IMR-90 (cell line): ENCODE data around the gene TGM2. TPM values are rescaled to one million over a fixed set of nuclear protein-coding genes. Genes with fewer than 3 reads are reported as not detected.

Experiments
- CEBPB ChIP-seq: IDR thresholded peaks from 2 replicates; pipeline ENCODE4 v1.6.1; 2012; ENCODE audit warnings: low read depth, low read length, improper control_type of control experiment
- MAFK ChIP-seq: IDR thresholded peaks from 2 replicates; pipeline ENCODE4 v1.6.1; 2012; ENCODE audit warnings: low read depth, low read length, improper control_type of control experiment
- MAZ ChIP-seq: IDR thresholded peaks from 2 replicates; pipeline ENCODE4 v1.6.1; 2012; ENCODE audit warnings: low read depth, mild to moderate bottlenecking, low read length, improper control_type of control experiment, moderate library complexity, borderline replicate concordance
- RAD21 ChIP-seq: IDR thresholded peaks from 2 replicates; pipeline ENCODE4 v1.6.1; 2012; ENCODE audit warnings: low read length, improper control_type of control experiment
- polyA plus RNA-seq, 3 experiments: library from polyadenylated mRNA; depleted of rRNA; stranded (reverse); fragments of >200 nt; gene quantifications; 2 replicates each; pipeline ENCODE4 v1.2.3, GENCODE V29; 2012; ENCODE audit warnings: low replicate concordance in 1 of 3
- total RNA-seq: library from RNA; depleted of rRNA; stranded (reverse); fragments of >200 nt; gene quantifications from 2 replicates; pipeline ENCODE4 v1.2.3, GENCODE V29; 2012
- TF ChIP-seq, protein P1 (sequence below): fragments of 150-350 bp; IDR thresholded peaks from 2 replicates; pipeline ENCODE4 v1.6.1; 2016; ENCODE audit warnings: low read depth, mild to moderate bottlenecking, low read length, moderate library complexity, borderline replicate concordance

Gene TGM2
- total and polyA plus RNA-seq, 2 of the 4 experiments (the other 2 are of a cell fraction) = 239 to 268 TPM

DNA sequence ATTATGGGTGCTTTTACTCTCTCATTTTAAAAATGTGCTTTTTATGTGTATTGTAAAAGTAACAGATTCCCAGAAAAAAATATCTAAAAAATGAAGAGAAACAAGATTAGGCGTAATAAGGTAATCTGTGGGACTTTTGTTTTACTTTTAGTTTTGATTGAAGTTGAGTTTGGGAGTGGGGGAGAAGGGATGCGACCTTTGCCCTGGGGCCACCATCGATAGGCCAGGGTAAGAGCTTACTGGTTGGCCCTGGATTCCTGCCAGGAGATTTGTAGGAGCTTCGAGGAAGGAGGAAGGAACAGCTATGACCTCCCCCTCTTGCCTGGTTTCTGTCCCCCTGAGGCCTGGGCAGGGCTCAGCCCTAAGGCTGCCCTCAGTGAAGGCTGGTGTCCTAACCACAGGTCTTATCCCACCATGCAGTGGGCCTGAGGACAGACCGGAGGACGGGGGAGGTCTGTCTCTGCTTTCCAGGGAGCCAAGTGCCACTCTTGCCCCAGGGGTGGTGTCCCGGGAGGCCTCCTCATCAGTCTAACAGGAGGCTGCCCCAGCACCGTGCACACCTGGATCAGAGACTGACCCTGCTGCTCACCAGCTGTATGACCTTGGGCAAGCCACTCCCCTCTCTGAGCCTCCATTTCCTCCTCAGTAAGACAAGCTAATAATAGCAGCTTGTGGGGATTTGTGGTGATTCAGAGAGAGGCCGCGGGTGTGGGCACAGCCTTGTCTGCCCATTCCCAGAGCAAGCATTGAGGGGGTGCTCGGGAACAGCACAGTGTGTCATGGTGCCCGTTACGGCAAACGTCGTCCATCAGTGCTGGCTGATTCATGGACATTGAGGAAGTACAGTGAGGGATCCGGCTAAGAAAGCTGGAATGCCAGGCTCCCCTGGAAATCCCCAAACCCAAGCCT lies 21.2 kb downstream of the TGM2 start (continued):
- TF ChIP-seq, protein P1, sequence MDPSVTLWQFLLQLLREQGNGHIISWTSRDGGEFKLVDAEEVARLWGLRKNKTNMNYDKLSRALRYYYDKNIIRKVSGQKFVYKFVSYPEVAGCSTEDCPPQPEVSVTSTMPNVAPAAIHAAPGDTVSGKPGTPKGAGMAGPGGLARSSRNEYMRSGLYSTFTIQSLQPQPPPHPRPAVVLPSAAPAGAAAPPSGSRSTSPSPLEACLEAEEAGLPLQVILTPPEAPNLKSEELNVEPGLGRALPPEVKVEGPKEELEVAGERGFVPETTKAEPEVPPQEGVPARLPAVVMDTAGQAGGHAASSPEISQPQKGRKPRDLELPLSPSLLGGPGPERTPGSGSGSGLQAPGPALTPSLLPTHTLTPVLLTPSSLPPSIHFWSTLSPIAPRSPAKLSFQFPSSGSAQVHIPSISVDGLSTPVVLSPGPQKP = no peak
- TF ChIP-seq RAD21 = no peak; the same call in 1 of the 2 replicates
- TF ChIP-seq MAFK = no peak
- peak; percentile 41 for TF ChIP-seq CEBPB
- TF ChIP-seq MAZ = peak; percentile 20; the same call in 1 of the 2 replicates
